SJSA1 (cell line): ENCODE measurements around the gene ABCF3. TPM values are rescaled to one million over a fixed set of nuclear protein-coding genes. Genes with fewer than 3 reads are reported as not detected.
A peak's percentile ranks its signal among the peaks of the same experiment; 100 is the strongest.

Experiments
- DNase-seq, 2 experiments: peaks; one replicate each; pipeline ENCODE4 v3.0.0-alpha.2; 2015 to 2020; ENCODE audit warnings: low spot score in 2 of 2, low read depth in 1 of 2
- H3K27ac ChIP-seq: fragments of 250-450 bp; sonication (Bioruptor Pico); 2 replicates; pipeline ENCODE4 v1.5.1; 2020; ENCODE audit warnings: mild to moderate bottlenecking, moderate library complexity
- H3K27me3 ChIP-seq: fragments of 250-450 bp; sonication (Bioruptor Pico); replicated peaks from 2 replicates; pipeline ENCODE4 v1.5.1; 2020; ENCODE audit warnings: mild to moderate bottlenecking, moderate library complexity
- H3K36me3 ChIP-seq: fragments of 250-450 bp; sonication (Bioruptor Pico); 2 replicates; pipeline ENCODE4 v1.5.1; 2020; ENCODE audit warnings: mild to moderate bottlenecking
- H3K4me1 ChIP-seq: fragments of 250-450 bp; sonication (Bioruptor Pico); replicated peaks from 2 replicates; pipeline ENCODE4 v1.6.1; 2021; ENCODE audit warnings: mild to moderate bottlenecking
- H3K4me3 ChIP-seq: fragments of 250-450 bp; sonication (Bioruptor Pico); 2 replicates; pipeline ENCODE4 v1.5.1; 2020; ENCODE audit warnings: mild to moderate bottlenecking
- H3K9me3 ChIP-seq: fragments of 250-450 bp; sonication (Bioruptor Pico); replicated peaks from 2 replicates; pipeline ENCODE4 v1.5.1; 2020; ENCODE audit warnings: mild to moderate bottlenecking
- total RNA-seq: library from RNA; depleted of rRNA; stranded (reverse); fragments of >200 nt; shearing (Covaris generic); gene quantifications from 2 replicates; pipeline ENCODE4 v1.2.3, GENCODE V29; 2014

The ABCF3 gene
- total RNA-seq, 1 experiment from 2014 or later, result 19.2 TPM

GRCh38 chr3:184185461-184186183 is 377 bp upstream of the ABCF3 start:
- no peaks in the 10 kb centered on the region; the same call in 1 of the 2 replicates for H3K9me3 ChIP-seq
- peaks cover 91% of the 10 kb centered on the region for H3K36me3 ChIP-seq
- H3K27me3 ChIP-seq, result no peaks in the 10 kb centered on the region
- peaks cover 22% of the 10 kb centered on the region for H3K4me1 ChIP-seq
- H3K27ac ChIP-seq, result peak overlapping the region; percentile 57
- peak overlapping the region; percentile 82 for H3K4me3 ChIP-seq
- DNase-seq, result peak; percentile 96 to 98

- H3K4me3 ChIP-seq, result peak overlapping the region; percentile 82
- H3K4me1 ChIP-seq, result peaks cover 22% of the 10 kb centered on the region
- H3K36me3 ChIP-seq, result peaks cover 89% of the 10 kb centered on the region
- no peaks in the 10 kb centered on the region; the same call in 1 of the 2 replicates for H3K9me3 ChIP-seq
- no peak for DNase-seq
- no peak overlapping the region for H3K27ac ChIP-seq
- H3K27me3 ChIP-seq, result no peaks in the 10 kb centered on the region
Observed at GRCh38 chr3:184186902-184187207, 856 bp downstream of the ABCF3 start.

GRCh38 chr3:184188080-184188479 is 2.1 kb downstream of the ABCF3 start:
- Histone ChIP-seq H3K36me3 (peaks cover 89% of the 10 kb centered on the region), H3K4me3 (no peak overlapping the region), H3K4me1 (peaks cover 22% of the 10 kb centered on the region), H3K9me3 (no peaks in the 10 kb centered on the region; the same call in 1 of the 2 replicates), H3K27ac (no peak overlapping the region), H3K27me3 (no peaks in the 10 kb centered on the region)
- no peak for DNase-seq

GRCh38 chr3:184189421-184189820 is 3.4 kb downstream of the ABCF3 start:
- Histone ChIP-seq H3K27ac (no peak overlapping the region), H3K36me3 (peaks cover 89% of the 10 kb centered on the region), H3K4me3 (no peak overlapping the region), H3K4me1 (peaks cover 22% of the 10 kb centered on the region), H3K9me3 (no peaks in the 10 kb centered on the region; the same call in 1 of the 2 replicates), H3K27me3 (no peaks in the 10 kb centered on the region)
- no peak for DNase-seq

- DNase-seq, result no peak
- Histone ChIP-seq H3K4me3 (no peak overlapping the region), H3K27ac (no peak overlapping the region), H3K36me3 (peaks cover 73% of the 10 kb centered on the region), H3K27me3 (no peaks in the 10 kb centered on the region), H3K9me3 (no peaks in the 10 kb centered on the region), H3K4me1 (no peaks in the 10 kb centered on the region)
Observed at GRCh38 chr3:184192889-184193288, 6.9 kb downstream of the ABCF3 start.

GRCh38 chr3:184193991-184194539 is 8.1 kb downstream of the ABCF3 start:
- H3K4me1 ChIP-seq, result no peaks in the 10 kb centered on the region
- H3K27me3 ChIP-seq, result no peaks in the 10 kb centered on the region
- H3K9me3 ChIP-seq, result no peaks in the 10 kb centered on the region
- peaks cover 61% of the 10 kb centered on the region for H3K36me3 ChIP-seq
- no peak overlapping the region for H3K4me3 ChIP-seq
- DNase-seq, result no peak
- no peak overlapping the region for H3K27ac ChIP-seq

- no peak overlapping the region for H3K4me3 ChIP-seq
- no peak for DNase-seq
- H3K36me3 ChIP-seq, result peaks cover 36% of the 10 kb centered on the region
- no peaks in the 10 kb centered on the region for H3K9me3 ChIP-seq
- H3K27me3 ChIP-seq, result no peaks in the 10 kb centered on the region; the same call in 1 of the 2 replicates
- no peak overlapping the region for H3K27ac ChIP-seq
- H3K4me1 ChIP-seq, result no peaks in the 10 kb centered on the region
Observed at GRCh38 chr3:184196536-184196935, 10.5 kb downstream of the ABCF3 start.

- no peak overlapping the region for H3K4me3 ChIP-seq
- no peaks in the 10 kb centered on the region for H3K4me1 ChIP-seq
- no peak overlapping the region for H3K27ac ChIP-seq
- H3K27me3 ChIP-seq, result no peaks in the 10 kb centered on the region; the same call in 1 of the 2 replicates
- H3K36me3 ChIP-seq, result peaks cover 18% of the 10 kb centered on the region
- DNase-seq, result no peak
- no peaks in the 10 kb centered on the region for H3K9me3 ChIP-seq
Observed at GRCh38 chr3:184198509-184198908, 12.5 kb downstream of the ABCF3 start.

- Histone ChIP-seq H3K4me1 (no peaks in the 10 kb centered on the region), H3K27me3 (peaks cover 3% of the 10 kb centered on the region; the same call in 1 of the 2 replicates), H3K27ac (no peak overlapping the region), H3K9me3 (no peaks in the 10 kb centered on the region), H3K4me3 (no peak overlapping the region), H3K36me3 (no peaks in the 10 kb centered on the region; the same call in 1 of the 2 replicates)
- no peak for DNase-seq
Observed at GRCh38 chr3:184200825-184201224, 14.8 kb downstream of the ABCF3 start.

GRCh38 chr3:184203526-184203925 is 17.5 kb downstream of the ABCF3 start:
- no peaks in the 10 kb centered on the region for H3K36me3 ChIP-seq
- no peak for DNase-seq
- peaks cover 18% of the 10 kb centered on the region; the same call in 1 of the 2 replicates for H3K27me3 ChIP-seq
- H3K4me1 ChIP-seq, result no peaks in the 10 kb centered on the region
- no peak overlapping the region for H3K4me3 ChIP-seq
- H3K27ac ChIP-seq, result no peak overlapping the region
- H3K9me3 ChIP-seq, result no peaks in the 10 kb centered on the region

GRCh38 chr3:184209146-184209923 is 23.3 kb downstream of the ABCF3 start:
- no peaks in the 10 kb centered on the region for H3K4me1 ChIP-seq
- H3K27me3 ChIP-seq, result peaks cover 18% of the 10 kb centered on the region; the same call in 1 of the 2 replicates
- no peak for DNase-seq
- no peaks in the 10 kb centered on the region for H3K9me3 ChIP-seq
- no peak overlapping the region for H3K4me3 ChIP-seq
- no peaks in the 10 kb centered on the region for H3K36me3 ChIP-seq
- no peak overlapping the region for H3K27ac ChIP-seq

GRCh38 chr3:184211297-184211696 is 25.3 kb downstream of the ABCF3 start:
- H3K4me3 ChIP-seq, result no peak overlapping the region
- no peaks in the 10 kb centered on the region for H3K4me1 ChIP-seq
- DNase-seq, result no peak
- peaks cover 16% of the 10 kb centered on the region for H3K27me3 ChIP-seq
- no peaks in the 10 kb centered on the region for H3K36me3 ChIP-seq
- H3K9me3 ChIP-seq, result no peaks in the 10 kb centered on the region
- no peak overlapping the region for H3K27ac ChIP-seq

- no peaks in the 10 kb centered on the region for H3K9me3 ChIP-seq
- no peak for DNase-seq
- no peaks in the 10 kb centered on the region for H3K4me1 ChIP-seq
- H3K36me3 ChIP-seq, result no peaks in the 10 kb centered on the region
- peaks cover 13% of the 10 kb centered on the region for H3K27me3 ChIP-seq
- H3K27ac ChIP-seq, result no peak overlapping the region
- H3K4me3 ChIP-seq, result no peak overlapping the region
Observed at GRCh38 chr3:184211718-184212117, 25.7 kb downstream of the ABCF3 start.

GRCh38 chr3:184218814-184219213 is 32.8 kb downstream of the ABCF3 start:
- H3K27ac ChIP-seq, result no peak overlapping the region
- no peaks in the 10 kb centered on the region for H3K9me3 ChIP-seq
- no peak for DNase-seq
- H3K27me3 ChIP-seq, result peaks cover 4% of the 10 kb centered on the region; the same call in 1 of the 2 replicates
- H3K36me3 ChIP-seq, result no peaks in the 10 kb centered on the region
- H3K4me3 ChIP-seq, result no peak overlapping the region
- H3K4me1 ChIP-seq, result peaks cover 4% of the 10 kb centered on the region; the same call in 1 of the 2 replicates
